Measurements from ENCODE around the gene TMEM121B. TPM values are rescaled to one million over a fixed set of nuclear protein-coding genes. Genes with fewer than 3 reads are reported as not detected.

Gene TMEM121B
- total RNA-seq, 4 donors from 2014 or later, result under 0.01 to 0.20 (median 0.16) TPM; not detected in 1

DNA sequence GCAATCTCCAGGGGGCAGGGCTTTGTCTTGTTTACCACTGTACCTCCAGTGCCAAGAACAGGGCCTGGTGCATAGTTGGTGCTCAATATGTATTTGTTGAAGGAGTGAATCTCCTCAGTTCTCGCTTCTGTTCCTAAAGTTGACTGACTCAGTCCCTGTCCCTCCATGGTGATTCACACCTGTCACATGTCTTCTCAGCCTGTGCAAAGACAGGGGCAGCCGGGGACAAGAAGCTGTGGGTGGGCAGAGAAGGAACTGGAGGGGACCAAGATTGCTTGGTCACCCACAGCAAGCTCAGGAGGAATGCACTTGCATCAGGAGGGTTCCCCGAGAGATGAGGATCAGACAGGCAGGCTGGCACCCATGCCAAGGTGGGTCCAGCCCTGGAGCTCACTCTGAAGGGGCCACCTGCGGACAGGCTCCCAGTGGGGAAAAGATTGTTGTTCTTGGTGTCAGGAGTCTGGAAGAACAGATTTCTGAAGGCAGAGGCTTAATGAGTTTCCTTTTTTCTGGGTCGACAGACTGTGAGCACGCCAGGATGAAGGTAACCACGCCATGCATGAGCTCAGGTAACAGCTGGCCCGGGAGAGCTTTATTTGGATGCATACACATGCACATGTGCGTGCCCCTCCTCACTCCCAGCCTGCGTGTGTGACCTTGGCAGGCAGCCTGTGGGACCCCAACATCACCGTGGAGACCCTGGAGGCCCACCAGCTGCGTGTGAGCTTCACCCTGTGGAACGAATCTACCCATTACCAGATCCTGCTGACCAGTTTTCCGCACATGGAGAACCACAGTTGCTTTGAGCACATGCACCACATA lies 19.5 kb downstream of the TMEM121B start:
- H3K27ac ChIP-seq, result no peak overlapping the region
- in situ Hi-C loops (cut with MboI; ENCODE audit: low pct_ligation_motif_present in 1 of 4, low pct_unique_long_range_greater_than_20kb in 1 of 4, low sequenced_read_pairs in 3 of 4) (no loop called here), intact Hi-C loops (cut with DNase I; ENCODE audit: low total_unique reads) (no loop called here)
- no peak for DNase-seq
- TF ChIP-seq EP300 (IDR thresholded peaks at IDR 0.05; ENCODE audit: low read depth), result no peak
- TF ChIP-seq POLR2A (IDR thresholded peaks at IDR 0.05), result no peak
- TF ChIP-seq CTCF (IDR thresholded peaks at IDR 0.05), result no peak
- no peak for TF ChIP-seq POLR2AphosphoS5 (IDR thresholded peaks at IDR 0.05)
- no peaks in the 10 kb centered on the region for H3K4me1 ChIP-seq
- peaks cover 0 to 36% (median 13%) of the 10 kb centered on the region in 4 donors for H3K36me3 ChIP-seq
- WGBS, 2 donors (ENCODE audit: low coverage in 1 of 2), result 84% methylated on average over 14 of the region's 14 CpGs; no CpG with 5 or more reads in 1 of the 2 donors
- no peaks in the 10 kb centered on the region for H3K27me3 ChIP-seq
- no peaks in the 10 kb centered on the region for H3K9me3 ChIP-seq
- H3K4me3 ChIP-seq, result no peak overlapping the region

DNA sequence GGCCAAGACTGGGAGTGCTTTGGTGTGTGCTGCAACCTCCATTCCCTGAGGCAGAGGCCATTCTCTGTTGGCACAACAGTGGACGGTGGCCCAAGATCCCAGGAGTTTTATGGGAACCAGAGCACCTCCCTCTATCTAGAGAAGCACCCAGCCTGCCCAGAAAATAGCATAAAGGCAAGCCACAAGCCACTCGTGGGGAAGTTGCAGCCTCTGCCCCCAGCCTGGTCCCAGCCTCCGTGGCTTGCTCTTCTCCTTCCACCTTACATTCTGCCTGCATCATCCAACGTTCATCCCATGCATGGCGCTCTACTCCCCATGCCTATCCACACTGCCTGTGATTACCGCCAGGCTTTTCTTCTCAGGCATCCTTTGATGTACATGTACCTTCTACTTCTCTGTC lies 20.5 kb downstream of the TMEM121B start:
- TF ChIP-seq POLR2A (IDR thresholded peaks at IDR 0.05) (no peak), POLR2AphosphoS5 (IDR thresholded peaks at IDR 0.05) (no peak), EP300 (IDR thresholded peaks at IDR 0.05; ENCODE audit: low read depth) (no peak), CTCF (IDR thresholded peaks at IDR 0.05) (no peak)
- Histone ChIP-seq H3K4me3 (no peak overlapping the region), H3K27me3 (no peaks in the 10 kb centered on the region), H3K27ac (no peak overlapping the region), H3K9me3 (no peaks in the 10 kb centered on the region), H3K4me1 (no peaks in the 10 kb centered on the region), H3K36me3 (peaks cover 0 to 36% (median 13%) of the 10 kb centered on the region in 4 donors)
- intact Hi-C loops (cut with DNase I; ENCODE audit: low total_unique reads), result no loop called here
- in situ Hi-C loops (cut with MboI; ENCODE audit: low pct_ligation_motif_present in 1 of 4, low pct_unique_long_range_greater_than_20kb in 1 of 4, low sequenced_read_pairs in 3 of 4), result no loop called here
- DNase-seq, result no peak
- WGBS, 2 donors (ENCODE audit: low coverage in 1 of 2), result 78% methylated on average over 6 of the region's 6 CpGs; no CpG with 5 or more reads in 1 of the 2 donors

GRCh38 chr22:17098379-17098819 lies 22.8 kb downstream of the TMEM121B start:
- Histone ChIP-seq H3K36me3 (peaks cover 0 to 29% (median 13%) of the 10 kb centered on the region in 4 donors), H3K27ac (peak overlapping the region in 1 of 4 donors; percentile 25), H3K27me3 (no peaks in the 10 kb centered on the region), H3K4me1 (no peaks in the 10 kb centered on the region), H3K9me3 (no peaks in the 10 kb centered on the region), H3K4me3 (no peak overlapping the region)
- 59 to 73% methylated on average over 3 to 7 of the region's 7 CpGs for WGBS, 2 donors (ENCODE audit: low coverage in 1 of 2)
- intact Hi-C loops (cut with DNase I; ENCODE audit: low total_unique reads), result no loop called here
- in situ Hi-C loops (cut with MboI; ENCODE audit: low pct_ligation_motif_present in 1 of 4, low pct_unique_long_range_greater_than_20kb in 1 of 4, low sequenced_read_pairs in 3 of 4), result no loop called here
- TF ChIP-seq POLR2A (IDR thresholded peaks at IDR 0.05) (no peak), EP300 (IDR thresholded peaks at IDR 0.05; ENCODE audit: low read depth) (no peak), CTCF (IDR thresholded peaks at IDR 0.05) (no peak), POLR2AphosphoS5 (IDR thresholded peaks at IDR 0.05) (no peak)
- DNase-seq, result no peak

DNA sequence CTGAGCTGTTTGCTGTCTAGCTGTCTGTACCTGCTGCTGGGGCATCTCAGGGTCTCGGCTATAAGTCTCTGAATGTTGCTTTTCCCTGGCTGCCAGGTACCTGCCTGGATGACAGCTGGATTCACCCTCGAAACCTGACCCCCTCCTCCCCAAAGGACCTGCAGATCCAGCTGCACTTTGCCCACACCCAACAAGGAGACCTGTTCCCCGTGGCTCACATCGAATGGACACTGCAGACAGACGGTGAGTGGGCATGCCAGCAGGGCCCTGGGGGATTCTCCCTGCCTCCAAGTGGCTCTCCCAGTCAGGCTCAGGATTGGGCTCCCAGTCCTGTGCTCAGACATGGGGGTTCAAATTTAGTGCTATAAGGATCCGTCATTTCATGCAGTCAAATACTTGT lies 23.5 kb downstream of the TMEM121B start:
- in situ Hi-C loops (cut with MboI; ENCODE audit: low pct_ligation_motif_present in 1 of 4, low pct_unique_long_range_greater_than_20kb in 1 of 4, low sequenced_read_pairs in 3 of 4) (no loop called here), intact Hi-C loops (cut with DNase I; ENCODE audit: low total_unique reads) (no loop called here)

More for the DNA sequence above, 23.5 kb downstream of the TMEM121B start:
- peaks cover 0 to 26% (median 12%) of the 10 kb centered on the region in 4 donors for H3K36me3 ChIP-seq
- H3K27ac ChIP-seq, result peak overlapping the region in 1 of 4 donors; percentile 25
- no peak for DNase-seq
- TF ChIP-seq POLR2A (IDR thresholded peaks at IDR 0.05) (no peak), CTCF (IDR thresholded peaks at IDR 0.05) (no peak), EP300 (IDR thresholded peaks at IDR 0.05; ENCODE audit: low read depth) (no peak), POLR2AphosphoS5 (IDR thresholded peaks at IDR 0.05) (no peak)
- WGBS, 2 donors (ENCODE audit: low coverage in 1 of 2), result 88% methylated on average over 6 of the region's 6 CpGs; no CpG with 5 or more reads in 1 of the 2 donors
- H3K4me1 ChIP-seq, result no peaks in the 10 kb centered on the region
- H3K9me3 ChIP-seq, result no peaks in the 10 kb centered on the region
- H3K4me3 ChIP-seq, result no peak overlapping the region
- H3K27me3 ChIP-seq, result no peaks in the 10 kb centered on the region
